Lower lobe of right lung (tissue), 2 donors: ENCODE results near the gene LRPAP1. TPM values are rescaled to one million over a fixed set of nuclear protein-coding genes. Genes with fewer than 3 reads are reported as not detected.

Source experiments
- ATAC-seq, 2 donors: fragments of 200-7000 bp; cut with Tn5 transposase; one replicate each; pipeline ENCODE4 v1.9.1; 2020 to 2022; ENCODE audit warnings: mild to moderate bottlenecking in 2 of 2, moderate library complexity in 2 of 2
- DNase-seq: peaks from one replicate; pipeline ENCODE4 v3.0.0-alpha.2; 2020
- H3K27ac ChIP-seq: fragments of 200-600 bp; one replicate; pipeline ENCODE4 v1.8.0; 2022
- H3K27me3 ChIP-seq: fragments of 200-600 bp; one replicate; pipeline ENCODE4 v1.8.0; 2022; ENCODE audit warnings: low read depth
- H3K36me3 ChIP-seq: fragments of 200-600 bp; one replicate; pipeline ENCODE4 v1.8.0; 2022; ENCODE audit warnings: mild to moderate bottlenecking
- H3K4me1 ChIP-seq: fragments of 200-600 bp; one replicate; pipeline ENCODE4 v1.8.0; 2022
- H3K4me3 ChIP-seq: fragments of 200-600 bp; one replicate; pipeline ENCODE4 v1.8.0; 2022; ENCODE audit warnings: mild to moderate bottlenecking
- H3K9me3 ChIP-seq: fragments of 200-600 bp; one replicate; pipeline ENCODE4 v1.8.0; 2022
- CTCF ChIP-seq: fragments of 200-600 bp; IDR thresholded peaks from one replicate; pipeline ENCODE4 v1.8.0; 2022; ENCODE audit warnings: antibody characterized with exemption, mild to moderate bottlenecking
- intact Hi-C: fragments of 100-400 bp; cut with DNase I; formaldehyde crosslinking; loops from one replicate; pipeline ENCODE4 v1.11.0; 2022
- total RNA-seq: library from RNA; stranded (reverse); fragmentation: NEBNext Ultra II Directional; extraction: Animal tissue kit (Norgen Biotek cat#: 25700); gene quantifications from one replicate; pipeline ENCODE4 v1.2.1, GENCODE V29; 2021
- donor health status: DM: no; HTN: yes; CAD: no; lungs with severe emphysema.

LRPAP1 gene
- total RNA-seq, 1 donor from 2014 or later: 224 TPM

DNA sequence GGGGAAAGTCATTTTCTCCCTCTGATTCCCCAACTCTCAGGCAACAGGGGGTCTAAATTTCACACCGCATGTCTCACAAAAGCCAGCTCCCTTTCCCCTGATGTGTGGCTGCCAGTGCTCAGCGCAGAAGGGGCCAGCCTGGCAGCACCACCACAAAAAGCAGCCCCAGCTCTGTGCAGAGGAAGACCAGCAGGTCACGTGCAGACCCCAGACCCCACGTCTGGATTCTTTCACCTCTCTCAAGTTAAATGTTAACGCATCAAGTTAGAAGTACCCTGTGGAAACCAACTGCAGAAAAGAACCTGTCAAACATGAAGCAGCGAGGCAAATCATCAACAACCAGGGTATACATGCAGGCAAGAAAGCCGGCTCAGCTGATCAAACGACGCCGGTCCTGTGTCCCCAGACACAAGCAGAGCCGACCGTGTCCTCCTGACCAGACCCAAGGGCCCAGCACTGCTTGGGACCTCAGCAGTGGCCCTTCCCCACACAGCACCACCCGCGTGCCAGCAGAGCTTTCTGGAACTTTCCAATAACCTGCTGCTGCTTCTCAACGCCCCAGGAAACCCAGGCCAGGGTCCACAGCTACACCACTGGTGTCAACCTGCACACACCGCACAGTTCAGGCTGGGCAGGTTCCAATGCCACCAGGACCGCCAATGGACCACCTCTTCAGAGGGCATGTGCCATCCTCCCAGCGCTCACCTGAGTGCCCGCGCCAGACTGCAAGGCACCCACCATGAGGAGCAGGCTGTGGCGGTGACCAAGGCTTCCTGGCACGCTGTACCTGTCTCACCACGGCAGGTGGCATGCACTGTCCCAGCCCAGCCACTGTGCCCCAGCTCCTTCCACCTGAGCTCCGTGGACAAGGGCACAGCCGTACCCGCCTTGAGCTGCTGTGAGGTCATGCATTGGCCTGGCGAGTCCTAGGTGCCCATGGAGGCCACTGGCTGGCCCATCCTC, 4.0 kb downstream of the LRPAP1 start:
- Histone ChIP-seq H3K4me1 (peaks cover 39% of the 10 kb centered on the region), H3K9me3 (no peaks in the 10 kb centered on the region), H3K36me3 (peaks cover 52% of the 10 kb centered on the region), H3K27me3 (no peaks in the 10 kb centered on the region), H3K27ac (no peak overlapping the region), H3K4me3 (no peak overlapping the region)
- TF ChIP-seq CTCF: no peak
- ATAC-seq: no peak
- intact Hi-C loops: no loop called here
- no peak for DNase-seq

GRCh38 chr4:3527101-3527913, 4.9 kb downstream of the LRPAP1 start:
- H3K4me1 ChIP-seq: peaks cover 34% of the 10 kb centered on the region
- peak; percentile 19 for DNase-seq

GRCh38 chr4:3526456-3526855, 5.8 kb downstream of the LRPAP1 start:
- Histone ChIP-seq H3K4me1 (peaks cover 31% of the 10 kb centered on the region), H3K36me3 (peaks cover 69% of the 10 kb centered on the region), H3K4me3 (no peak overlapping the region), H3K9me3 (no peaks in the 10 kb centered on the region), H3K27me3 (no peaks in the 10 kb centered on the region), H3K27ac (no peak overlapping the region)
- intact Hi-C loops: no loop called here
- TF ChIP-seq CTCF: no peak
- ATAC-seq: no peak
- peak; percentile 45 for DNase-seq

More at GRCh38 chr4:3527101-3527913, 4.9 kb downstream of the LRPAP1 start:
- TF ChIP-seq CTCF: no peak
- H3K9me3 ChIP-seq: no peaks in the 10 kb centered on the region
- ATAC-seq: no peak
- no peak overlapping the region for H3K27ac ChIP-seq
- intact Hi-C loops: no loop called here
- H3K4me3 ChIP-seq: no peak overlapping the region
- H3K36me3 ChIP-seq: peaks cover 61% of the 10 kb centered on the region
- H3K27me3 ChIP-seq: no peaks in the 10 kb centered on the region

GRCh38 chr4:3525532-3526430, 6.4 kb downstream of the LRPAP1 start:
- Histone ChIP-seq H3K9me3 (no peaks in the 10 kb centered on the region), H3K27me3 (no peaks in the 10 kb centered on the region), H3K27ac (no peak overlapping the region), H3K4me1 (peaks cover 25% of the 10 kb centered on the region), H3K36me3 (peaks cover 76% of the 10 kb centered on the region), H3K4me3 (no peak overlapping the region)
- ATAC-seq (no peak), DNase-seq (peak; percentile 28)
- no peak for TF ChIP-seq CTCF
- intact Hi-C loops: no loop called here

GRCh38 chr4:3524920-3525319, 7.3 kb downstream of the LRPAP1 start:
- Histone ChIP-seq H3K9me3 (no peaks in the 10 kb centered on the region), H3K36me3 (peaks cover 85% of the 10 kb centered on the region), H3K27me3 (no peaks in the 10 kb centered on the region), H3K4me1 (peaks cover 16% of the 10 kb centered on the region), H3K4me3 (no peak overlapping the region), H3K27ac (no peak overlapping the region)
- TF ChIP-seq CTCF: no peak
- DNase-seq (peak; percentile 30), ATAC-seq (no peak)
- intact Hi-C loops: no loop called here
